Right hindlimb (tissue), 1 donor: ENCODE data around the gene NFIB.

Experiments used
- DNase-seq: peaks from one replicate; pipeline ENCODE4 v3.0.0-alpha.2; 2018

NFIB gene

DNA sequence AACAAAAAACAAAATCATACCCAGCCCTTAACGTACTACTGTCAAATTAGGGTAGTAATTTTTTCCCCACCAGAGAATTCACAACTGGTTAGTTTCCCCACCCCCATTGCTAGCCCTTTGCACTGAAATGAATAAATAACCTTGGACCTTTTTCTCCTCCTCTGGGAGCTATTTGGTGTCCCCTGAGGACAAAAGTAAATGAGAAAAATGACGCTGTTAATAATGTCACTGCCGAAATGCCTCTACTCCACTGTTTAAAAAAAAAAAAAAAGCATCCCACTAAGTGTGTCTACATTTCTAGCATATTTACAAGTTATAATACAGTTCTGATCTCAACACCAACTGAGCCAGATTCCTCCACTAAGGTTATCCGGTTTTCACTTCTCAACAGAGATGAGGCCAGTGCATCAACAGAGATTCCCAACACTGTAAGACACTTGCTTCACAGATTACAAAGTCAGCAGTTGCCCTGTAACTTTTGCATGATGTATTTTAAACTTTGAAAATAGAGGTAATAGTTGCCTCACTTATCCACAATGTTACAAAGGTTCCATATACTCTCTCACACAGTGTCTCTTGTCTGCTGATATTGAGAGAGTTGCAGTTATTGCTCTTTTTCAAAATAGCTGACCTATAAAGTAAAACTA lies 5.1 kb upstream of the NFIB start:
- no peak for DNase-seq

- DNase-seq: no peak
These were observed 4.4 kb upstream of the NFIB start for GRCh38 chr9:14318361-14318760.

DNA sequence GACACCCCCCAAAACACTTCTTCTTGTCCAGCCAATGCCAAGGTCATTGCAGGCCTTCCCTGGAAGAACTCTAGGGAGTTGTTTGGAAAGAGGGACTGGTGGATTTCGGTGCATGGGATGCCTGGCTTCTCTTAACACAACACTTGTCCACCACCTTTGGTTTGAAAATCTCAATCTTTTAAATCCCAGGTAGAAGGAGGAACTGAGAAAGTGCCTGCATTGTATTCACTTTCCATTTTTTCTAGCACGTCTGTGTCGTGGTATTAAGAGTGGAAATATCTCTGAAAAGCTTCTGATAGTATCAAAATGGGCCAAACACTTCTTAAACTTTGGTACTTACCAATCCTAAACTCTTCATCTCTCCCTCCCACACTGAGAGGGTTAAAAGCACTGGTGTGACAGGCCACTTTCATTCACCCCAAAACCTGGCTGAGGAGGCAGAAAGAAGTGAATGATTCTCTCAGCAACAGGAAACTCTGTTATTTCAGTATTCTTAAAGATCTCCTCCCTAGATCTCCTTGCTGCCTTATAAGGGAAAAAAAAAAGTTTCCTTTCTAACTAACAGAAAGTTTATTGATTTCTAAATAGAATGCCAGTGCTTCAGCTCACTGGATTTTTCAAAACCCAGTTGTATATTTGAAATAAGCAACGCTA lies 3.9 kb upstream of the NFIB start:
- no peak for DNase-seq

GRCh38 chr9:14316602-14317300 lies 2.8 kb upstream of the NFIB start:
- DNase-seq: no peak

DNA sequence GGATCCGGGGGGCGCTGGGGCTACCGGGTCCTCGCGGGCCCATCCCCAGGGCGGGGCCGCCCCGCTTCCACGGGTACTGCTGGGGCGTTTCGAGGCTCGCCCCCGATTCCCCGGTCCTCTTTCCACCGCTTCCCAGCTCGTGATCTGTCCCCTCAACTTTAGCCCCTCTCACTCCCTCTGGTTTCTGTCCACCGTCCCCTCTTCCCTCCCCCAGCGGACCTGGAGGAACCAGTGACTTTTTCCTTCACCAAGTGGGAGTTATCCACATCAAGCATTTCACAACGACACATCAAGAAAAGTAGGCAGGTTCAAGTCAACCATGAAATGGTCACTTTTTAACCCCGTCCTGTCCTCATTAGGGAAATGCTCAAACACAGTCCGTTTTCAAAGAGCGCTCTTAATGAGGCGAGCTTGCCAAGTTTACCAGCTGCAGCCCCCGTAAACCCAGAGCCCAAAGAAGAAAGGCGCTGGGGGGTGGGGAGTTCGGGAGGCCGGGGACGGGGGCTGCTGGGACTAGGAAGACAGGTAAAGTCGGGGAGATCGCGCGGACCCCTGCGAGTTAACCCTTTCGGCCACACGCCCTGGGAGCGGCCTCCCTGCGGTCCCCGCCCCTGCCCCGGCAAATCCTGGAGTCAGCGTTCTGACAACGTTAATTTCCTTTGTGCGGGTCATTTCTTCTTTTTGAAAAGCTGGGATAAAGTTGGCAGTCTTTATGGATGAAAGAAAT lies 2.1 kb upstream of the NFIB start:
- peak; percentile 76 for DNase-seq

GRCh38 chr9:14314929-14315874 lies 1.3 kb upstream of the NFIB start:
- DNase-seq: peak; percentile 97

GRCh38 chr9:14314424-14314928 lies 535 bp upstream of the NFIB start:
- DNase-seq: peak; percentile 94

DNA sequence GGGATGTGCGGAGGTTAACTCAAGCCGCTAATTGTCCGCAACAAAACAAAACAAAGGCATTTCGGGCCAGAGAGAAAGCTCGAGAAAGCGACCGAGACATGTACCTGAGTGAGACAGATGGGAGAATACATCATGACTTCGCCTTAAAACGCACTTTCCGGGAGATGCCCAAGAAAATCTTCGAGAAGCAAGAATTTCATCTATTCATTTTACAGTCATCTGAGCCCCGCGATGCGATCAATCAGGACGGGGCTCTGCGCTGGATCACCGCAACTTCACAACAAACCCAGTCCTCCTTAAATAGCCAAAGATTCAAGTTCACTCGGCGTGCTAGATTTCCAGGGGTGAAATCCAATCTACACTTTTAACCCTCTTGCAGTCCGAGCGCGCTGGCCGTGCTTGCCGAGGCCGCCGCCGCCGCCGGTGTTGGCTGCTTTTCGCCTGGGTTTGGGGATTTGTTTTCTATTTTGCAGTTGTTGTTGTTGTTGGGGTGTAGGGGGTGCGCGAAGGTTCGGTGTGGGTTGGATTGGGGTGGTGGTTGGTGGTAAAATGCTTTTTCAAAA lies 482 bp downstream of the NFIB start:
- DNase-seq: peak; percentile 61

- peak; percentile 68 for DNase-seq
These were observed 1.1 kb downstream of the NFIB start for GRCh38 chr9:14312719-14313377.

GRCh38 chr9:14311956-14312685 lies 1.8 kb downstream of the NFIB start:
- DNase-seq: no peak

- no peak for DNase-seq
These were observed 2.6 kb downstream of the NFIB start for GRCh38 chr9:14311171-14311949.

- no peak for DNase-seq
These were observed 3.6 kb downstream of the NFIB start for GRCh38 chr9:14310311-14310710.

DNA sequence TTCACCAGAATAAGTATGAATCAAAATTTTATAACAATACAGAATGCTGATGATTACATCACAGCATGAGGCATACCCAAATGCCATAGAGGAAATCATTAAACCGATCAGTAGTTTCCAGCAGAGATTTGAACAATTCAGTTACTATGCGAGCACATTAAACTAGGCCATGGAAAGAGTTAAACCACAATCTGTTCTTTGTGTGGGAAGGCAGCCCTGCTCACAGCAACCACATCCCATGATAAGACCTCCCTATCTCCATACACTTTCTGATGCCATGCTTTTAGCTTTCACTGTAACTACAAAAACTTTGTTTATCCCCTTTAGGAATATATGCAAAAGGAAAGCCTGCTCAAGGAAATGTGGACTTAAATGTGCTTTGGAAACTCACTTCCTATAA lies 4.5 kb downstream of the NFIB start:
- no peak for DNase-seq

- DNase-seq: no peak
These were observed 5.1 kb downstream of the NFIB start for GRCh38 chr9:14308853-14309145.

DNA sequence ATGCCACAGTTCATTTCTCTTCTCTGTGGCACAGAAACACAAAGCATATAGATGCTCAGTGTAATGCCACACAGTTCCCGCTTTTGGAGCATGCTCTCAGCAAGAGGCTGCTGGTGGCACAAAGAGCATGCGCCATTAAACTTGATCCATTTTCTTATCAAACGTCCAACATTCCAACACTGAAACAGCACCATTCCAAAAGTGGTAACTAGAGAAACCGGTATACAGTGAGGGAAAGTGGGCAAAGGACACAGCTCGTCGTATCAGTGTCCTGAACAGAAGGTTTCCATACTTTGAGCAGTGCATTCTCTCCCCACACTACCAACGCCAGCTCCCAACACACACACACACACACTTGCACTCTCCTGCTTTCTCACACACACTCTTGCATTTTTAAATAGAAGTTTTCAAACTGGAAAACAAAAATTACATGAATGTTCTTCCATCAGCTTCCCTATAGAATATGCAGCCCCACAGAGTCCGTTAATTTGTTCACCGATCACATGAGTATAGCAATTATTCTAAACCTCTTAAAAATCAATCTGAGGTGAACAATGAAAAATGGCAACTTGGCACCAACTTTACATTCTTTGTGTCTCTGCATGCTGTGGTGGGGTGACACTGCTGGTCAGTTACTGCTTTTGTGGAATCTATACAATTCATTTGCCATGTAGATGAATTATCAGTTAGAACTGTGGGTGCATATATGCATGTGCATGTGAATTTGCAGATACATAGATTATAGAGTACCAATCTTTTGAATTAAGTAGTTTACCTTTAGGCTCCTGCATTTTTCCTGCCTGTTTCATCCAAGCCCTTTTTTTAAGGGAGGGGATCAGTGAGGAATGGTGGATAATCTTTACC lies 5.7 kb downstream of the NFIB start:
- DNase-seq: no peak

DNA sequence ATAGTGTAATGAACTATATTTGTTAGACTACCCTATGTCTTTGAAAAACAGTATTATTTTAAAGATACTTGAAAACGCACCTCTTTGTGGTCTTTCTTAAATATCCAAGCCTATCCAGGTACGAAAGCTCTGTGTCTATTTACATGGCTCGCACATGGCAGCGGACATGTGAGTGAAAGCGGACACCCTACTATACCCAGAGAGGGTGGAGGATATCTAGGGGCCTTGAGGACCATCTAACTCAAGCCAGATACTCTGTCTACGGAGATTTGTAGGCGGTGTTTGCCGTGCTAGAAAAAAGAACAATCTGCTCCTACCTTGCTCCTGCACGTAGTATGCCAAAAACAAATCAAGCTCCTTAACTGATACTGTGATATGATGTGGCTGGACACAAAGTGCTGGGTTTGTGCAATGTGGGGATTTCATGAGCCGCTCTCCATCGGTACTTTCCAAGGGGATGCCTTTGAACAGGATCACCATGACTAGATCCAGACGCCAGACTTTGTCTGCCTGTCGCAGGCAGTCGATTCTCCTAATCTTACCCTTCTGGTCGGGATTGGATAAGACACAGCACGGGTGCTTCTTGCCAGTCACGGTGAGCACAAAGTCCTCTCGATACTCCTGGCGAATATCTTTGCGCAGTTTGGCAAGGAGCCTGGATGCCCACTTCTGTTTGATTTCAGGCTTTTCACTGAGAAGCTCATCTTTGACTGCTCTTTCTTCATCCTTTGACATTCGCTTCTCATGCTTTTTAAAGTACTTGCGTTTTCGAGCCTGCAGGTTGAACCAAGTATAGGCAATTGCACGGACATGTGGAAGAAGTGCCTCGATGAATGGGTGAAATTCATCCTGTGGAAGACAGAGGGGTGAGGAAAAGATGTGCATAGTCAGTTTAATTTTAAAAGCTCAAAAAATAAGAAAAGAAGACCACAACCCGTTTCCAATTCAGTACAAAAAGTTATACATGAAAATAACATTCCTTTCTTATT lies 7.0 kb downstream of the NFIB start:
- DNase-seq: no peak

- no peak for DNase-seq
These were observed 7.8 kb downstream of the NFIB start for GRCh38 chr9:14306188-14306587.

DNA sequence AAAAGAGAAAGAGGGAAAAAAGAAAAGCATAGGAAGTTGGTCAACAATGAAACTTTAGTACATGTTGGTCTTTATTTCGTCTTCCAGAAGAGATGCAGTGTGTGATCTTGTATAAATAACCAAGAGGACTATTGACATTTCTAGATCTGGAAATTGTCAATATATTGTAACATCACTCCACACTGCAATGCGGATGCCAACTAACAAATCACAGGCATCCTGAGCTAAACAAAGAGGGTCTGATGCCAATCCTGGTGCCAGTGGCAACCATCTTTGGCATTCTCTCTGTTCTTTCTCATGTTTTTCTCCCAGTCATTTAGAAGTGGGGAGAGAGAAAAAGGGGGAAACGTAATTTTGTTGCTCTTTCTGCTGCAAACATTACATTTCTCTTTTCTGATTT lies 9.7 kb downstream of the NFIB start:
- no peak for DNase-seq
